HepG2 (cell line): Measurements from ENCODE around the gene SDK2. TPM values are rescaled to one million over a fixed set of nuclear protein-coding genes. Genes with fewer than 3 reads are reported as not detected.

Source experiments
- ATAD3A ChIP-seq: sonication (generic); formaldehyde crosslinking; IDR thresholded peaks from 2 replicates; pipeline ENCODE4 v1.4.0; 2020; ENCODE audit warnings: missing genetic modification reagents
- ERF ChIP-seq: IDR thresholded peaks from 2 replicates; pipeline ENCODE4 v1.6.1; 2018; ENCODE audit warnings: missing biosample characterization, missing genetic modification reagents
- MAF1 ChIP-seq: sonication (generic); formaldehyde crosslinking; IDR thresholded peaks from 2 replicates; pipeline ENCODE4 v1.5.0; 2020; ENCODE audit warnings: missing genetic modification reagents, borderline replicate concordance
- MTA3 ChIP-seq: sonication (generic); formaldehyde crosslinking; IDR thresholded peaks from 2 replicates; pipeline ENCODE4 v1.4.0; 2020; ENCODE audit warnings: missing genetic modification reagents
- NFKBIZ ChIP-seq: IDR thresholded peaks from 2 replicates; pipeline ENCODE4 v1.6.1; 2018; ENCODE audit warnings: missing genetic modification reagents, missing compliant biosample characterization
- NR3C1 ChIP-seq: sonication (generic); formaldehyde crosslinking; IDR thresholded peaks from 2 replicates; pipeline ENCODE4 v1.4.0; 2020; ENCODE audit warnings: missing genetic modification reagents
- RCOR2 ChIP-seq: IDR thresholded peaks from 2 replicates; pipeline ENCODE4 v1.6.1; 2016; ENCODE audit warnings: missing biosample characterization, missing genetic modification reagents
- SKI ChIP-seq: fragments of 450-650 bp; IDR thresholded peaks from one replicate; pipeline ENCODE4 v1.6.1; 2018; ENCODE audit warnings: mild to moderate bottlenecking; ENCODE audit not compliant: partially characterized antibody
- SPEN ChIP-seq: sonication (generic); formaldehyde crosslinking; IDR thresholded peaks from 2 replicates; pipeline ENCODE4 v1.5.1; 2020; ENCODE audit warnings: low read depth, mild to moderate bottlenecking, missing genetic modification reagents
- ZMAT3 ChIP-seq: sonication (generic); formaldehyde crosslinking; conservative IDR thresholded peaks from 2 replicates; pipeline ENCODE4 v1.7.0; 2021; ENCODE audit warnings: missing genetic modification reagents
- ZNF562 ChIP-seq: sonication (generic); formaldehyde crosslinking; IDR thresholded peaks from 2 replicates; pipeline ENCODE4 v1.8.0; 2022; ENCODE audit warnings: missing genetic modification reagents, borderline replicate concordance
- ZNF563 ChIP-seq: sonication (generic); formaldehyde crosslinking; IDR thresholded peaks from 2 replicates; pipeline ENCODE4 v1.8.0; 2022; ENCODE audit warnings: mild to moderate bottlenecking, moderate library complexity, missing genetic modification reagents
- ZNF616 ChIP-seq: sonication (generic); formaldehyde crosslinking; IDR thresholded peaks from 2 replicates; pipeline ENCODE4 v1.5.0; 2020; ENCODE audit warnings: low read depth, mild to moderate bottlenecking, missing genetic modification reagents
- ZNF792 ChIP-seq: IDR thresholded peaks from 2 replicates; pipeline ENCODE4 v1.6.1; 2016
- polyA plus RNA-seq, 8 experiments: library from polyadenylated mRNA; depleted of rRNA in 3 of 8; stranded (reverse) in 7 of 8; unstranded in 1 of 8; fragments of >200 nt; fragmentation: Illumina TruSeq in 4 of 8; extraction: Trizol in 4 of 8; gene quantifications; 2 replicates each; pipeline versions ENCODE4 v1.2.1 to v1.2.3, GENCODE V29; 2011 to 2016; ENCODE audit warnings: low read depth in 4 of 8, missing spikeins in 1 of 8, mixed read lengths in 1 of 8; ENCODE audit not compliant: insufficient read depth in 1 of 8
- total RNA-seq, 5 experiments: library from RNA; depleted of rRNA; stranded (reverse); fragments of >200 nt; fragmentation: Illumina TruSeq; extraction: Trizol; gene quantifications; 2 replicates each; pipeline ENCODE4 v1.2.3, GENCODE V29; 2016; ENCODE audit warnings: low read depth in 1 of 5
- TF ChIP-seq, protein P1 (sequence below): sonication (generic); formaldehyde crosslinking; IDR thresholded peaks from 2 replicates; pipeline ENCODE4 v1.4.0; 2020; ENCODE audit warnings: low read depth, missing genetic modification reagents
- TF ChIP-seq, protein P2 (sequence below): fragments of 450-650 bp; IDR thresholded peaks from 2 replicates; pipeline ENCODE4 v1.6.1; 2016
- TF ChIP-seq, protein P3 (sequence below): IDR thresholded peaks from 2 replicates; pipeline ENCODE4 v1.6.1; 2016; ENCODE audit warnings: mild to moderate bottlenecking, missing biosample characterization, missing genetic modification reagents
- TF ChIP-seq, protein P4 (sequence below): sonication (generic); formaldehyde crosslinking; IDR thresholded peaks from 2 replicates; pipeline ENCODE4 v1.5.0; 2020; ENCODE audit warnings: missing genetic modification reagents, mild to moderate bottlenecking, borderline replicate concordance
- TF ChIP-seq, protein P5 (sequence below): sonication (generic); formaldehyde crosslinking; conservative IDR thresholded peaks from 2 replicates; pipeline ENCODE4 v1.8.0; 2022; ENCODE audit warnings: mild to moderate bottlenecking, moderate library complexity, missing genetic modification reagents

Gene SDK2
- total and polyA plus RNA-seq, 2 of the 13 experiments (the other 11 are each of a cell fraction or from before 2014, with no cell fraction given) = not detected

DNA sequence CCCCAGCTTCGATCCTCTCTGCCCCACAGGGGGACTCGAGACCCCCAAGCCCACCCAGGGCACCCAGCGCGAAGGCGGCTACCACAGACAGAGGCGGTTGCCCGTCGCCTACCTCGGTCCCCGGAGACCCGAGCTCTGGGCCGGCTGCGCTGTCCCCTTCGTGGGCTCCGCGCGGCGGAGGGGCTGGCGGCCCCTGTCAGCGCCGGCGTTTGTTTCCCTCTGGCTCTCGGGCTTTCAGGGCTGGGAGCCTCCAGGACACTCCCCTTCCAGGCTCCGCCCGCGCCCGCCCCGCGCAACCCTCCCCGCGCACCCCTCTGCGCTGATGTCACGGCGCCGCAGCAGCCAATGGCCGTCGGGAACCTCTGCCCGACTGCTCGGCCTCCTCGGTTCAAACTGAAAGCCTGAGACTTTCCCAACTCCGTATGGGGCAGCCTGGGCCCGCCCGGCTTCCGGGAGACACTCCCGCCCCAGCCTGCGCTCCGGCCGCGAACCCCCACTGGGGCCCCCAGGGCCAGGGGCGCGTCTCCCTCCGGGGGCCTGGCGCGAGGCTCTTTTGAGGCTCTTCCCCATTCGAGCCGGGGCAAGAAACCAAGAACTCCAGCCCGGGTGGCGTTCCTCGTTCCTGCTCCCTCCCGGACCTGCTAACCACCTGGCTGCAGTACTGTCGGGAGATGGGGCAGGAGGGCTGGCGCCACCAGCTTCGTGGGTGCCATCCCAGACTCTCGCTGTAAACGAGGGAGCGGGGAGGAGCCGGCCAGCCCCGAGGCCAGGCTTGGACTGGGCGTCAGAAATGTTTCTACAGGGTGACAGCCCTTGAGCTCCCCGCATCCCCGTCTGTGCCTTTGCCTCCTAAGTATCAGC lies 332.2 kb downstream of the SDK2 start, which contains the start of gene CDC42EP4 (continued):
- TF ChIP-seq, protein P1, sequence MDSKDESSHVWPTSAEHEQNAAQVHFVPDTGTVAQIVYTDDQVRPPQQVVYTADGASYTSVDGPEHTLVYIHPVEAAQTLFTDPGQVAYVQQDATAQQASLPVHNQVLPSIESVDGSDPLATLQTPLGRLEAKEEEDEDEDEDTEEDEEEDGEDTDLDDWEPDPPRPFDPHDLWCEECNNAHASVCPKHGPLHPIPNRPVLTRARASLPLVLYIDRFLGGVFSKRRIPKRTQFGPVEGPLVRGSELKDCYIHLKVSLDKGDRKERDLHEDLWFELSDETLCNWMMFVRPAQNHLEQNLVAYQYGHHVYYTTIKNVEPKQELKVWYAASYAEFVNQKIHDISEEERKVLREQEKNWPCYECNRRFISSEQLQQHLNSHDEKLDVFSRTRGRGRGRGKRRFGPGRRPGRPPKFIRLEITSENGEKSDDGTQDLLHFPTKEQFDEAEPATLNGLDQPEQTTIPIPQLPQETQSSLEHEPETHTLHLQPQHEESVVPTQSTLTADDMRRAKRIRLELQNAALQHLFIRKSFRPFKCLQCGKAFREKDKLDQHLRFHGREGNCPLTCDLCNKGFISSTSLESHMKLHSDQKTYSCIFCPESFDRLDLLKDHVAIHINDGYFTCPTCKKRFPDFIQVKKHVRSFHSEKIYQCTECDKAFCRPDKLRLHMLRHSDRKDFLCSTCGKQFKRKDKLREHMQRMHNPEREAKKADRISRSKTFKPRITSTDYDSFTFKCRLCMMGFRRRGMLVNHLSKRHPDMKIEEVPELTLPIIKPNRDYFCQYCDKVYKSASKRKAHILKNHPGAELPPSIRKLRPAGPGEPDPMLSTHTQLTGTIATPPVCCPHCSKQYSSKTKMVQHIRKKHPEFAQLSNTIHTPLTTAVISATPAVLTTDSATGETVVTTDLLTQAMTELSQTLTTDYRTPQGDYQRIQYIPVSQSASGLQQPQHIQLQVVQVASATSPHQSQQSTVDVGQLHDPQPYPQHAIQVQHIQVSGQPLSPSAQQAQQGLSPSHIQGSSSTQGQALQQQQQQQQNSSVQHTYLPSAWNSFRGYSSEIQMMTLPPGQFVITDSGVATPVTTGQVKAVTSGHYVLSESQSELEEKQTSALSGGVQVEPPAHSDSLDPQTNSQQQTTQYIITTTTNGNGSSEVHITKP (CRISPR knock-in tag) = 0 out of 2 replicates have a peak, but pooled peaks have one; percentile 19
- TF ChIP-seq ZNF616 (CRISPR knock-in tag) = peak; percentile 74; the same call in 1 of the 2 replicates
- TF ChIP-seq, protein P2, sequence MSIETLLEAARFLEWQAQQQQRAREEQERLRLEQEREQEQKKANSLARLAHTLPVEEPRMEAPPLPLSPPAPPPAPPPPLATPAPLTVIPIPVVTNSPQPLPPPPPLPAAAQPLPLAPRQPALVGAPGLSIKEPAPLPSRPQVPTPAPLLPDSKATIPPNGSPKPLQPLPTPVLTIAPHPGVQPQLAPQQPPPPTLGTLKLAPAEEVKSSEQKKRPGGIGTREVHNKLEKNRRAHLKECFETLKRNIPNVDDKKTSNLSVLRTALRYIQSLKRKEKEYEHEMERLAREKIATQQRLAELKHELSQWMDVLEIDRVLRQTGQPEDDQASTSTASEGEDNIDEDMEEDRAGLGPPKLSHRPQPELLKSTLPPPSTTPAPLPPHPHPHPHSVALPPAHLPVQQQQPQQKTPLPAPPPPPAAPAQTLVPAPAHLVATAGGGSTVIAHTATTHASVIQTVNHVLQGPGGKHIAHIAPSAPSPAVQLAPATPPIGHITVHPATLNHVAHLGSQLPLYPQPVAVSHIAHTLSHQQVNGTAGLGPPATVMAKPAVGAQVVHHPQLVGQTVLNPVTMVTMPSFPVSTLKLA = no peak
- TF ChIP-seq ERF (CRISPR knock-in tag) = peak; percentile 36; the same call in 1 of the 2 replicates
- TF ChIP-seq, protein P3, sequence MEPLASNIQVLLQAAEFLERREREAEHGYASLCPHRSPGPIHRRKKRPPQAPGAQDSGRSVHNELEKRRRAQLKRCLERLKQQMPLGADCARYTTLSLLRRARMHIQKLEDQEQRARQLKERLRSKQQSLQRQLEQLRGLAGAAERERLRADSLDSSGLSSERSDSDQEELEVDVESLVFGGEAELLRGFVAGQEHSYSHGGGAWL (CRISPR knock-in tag) = peak; percentile 74
- no peak for TF ChIP-seq ATAD3A (CRISPR knock-in tag)
- TF ChIP-seq RCOR2 (CRISPR knock-in tag) = 0 out of 2 replicates have a peak, but pooled peaks have one; percentile 48
- no peak; the same call in 1 of the 2 replicates for TF ChIP-seq ZNF563 (CRISPR knock-in tag)
- TF ChIP-seq ZMAT3 (CRISPR knock-in tag) = peak; percentile 55; the same call in 1 of the 2 replicates
- TF ChIP-seq SPEN (CRISPR knock-in tag) = peak; percentile 71
- TF ChIP-seq, protein P4, sequence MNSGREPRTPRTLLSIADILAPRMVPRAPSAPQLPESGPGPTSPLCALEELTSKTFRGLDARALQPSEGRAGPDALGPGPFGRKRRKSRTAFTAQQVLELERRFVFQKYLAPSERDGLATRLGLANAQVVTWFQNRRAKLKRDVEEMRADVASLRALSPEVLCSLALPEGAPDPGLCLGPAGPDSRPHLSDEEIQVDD (CRISPR knock-in tag) = 0 out of 2 replicates have a peak, but pooled peaks have one; percentile 19
- TF ChIP-seq NR3C1 = no peak
- TF ChIP-seq SKI = no peak
- peak; percentile 45; the same call in 1 of the 2 replicates for TF ChIP-seq NFKBIZ (CRISPR knock-in tag)
- TF ChIP-seq ZNF792 (CRISPR knock-in tag) = peak; percentile 88; the same call in 1 of the 2 replicates
- TF ChIP-seq, protein P5, sequence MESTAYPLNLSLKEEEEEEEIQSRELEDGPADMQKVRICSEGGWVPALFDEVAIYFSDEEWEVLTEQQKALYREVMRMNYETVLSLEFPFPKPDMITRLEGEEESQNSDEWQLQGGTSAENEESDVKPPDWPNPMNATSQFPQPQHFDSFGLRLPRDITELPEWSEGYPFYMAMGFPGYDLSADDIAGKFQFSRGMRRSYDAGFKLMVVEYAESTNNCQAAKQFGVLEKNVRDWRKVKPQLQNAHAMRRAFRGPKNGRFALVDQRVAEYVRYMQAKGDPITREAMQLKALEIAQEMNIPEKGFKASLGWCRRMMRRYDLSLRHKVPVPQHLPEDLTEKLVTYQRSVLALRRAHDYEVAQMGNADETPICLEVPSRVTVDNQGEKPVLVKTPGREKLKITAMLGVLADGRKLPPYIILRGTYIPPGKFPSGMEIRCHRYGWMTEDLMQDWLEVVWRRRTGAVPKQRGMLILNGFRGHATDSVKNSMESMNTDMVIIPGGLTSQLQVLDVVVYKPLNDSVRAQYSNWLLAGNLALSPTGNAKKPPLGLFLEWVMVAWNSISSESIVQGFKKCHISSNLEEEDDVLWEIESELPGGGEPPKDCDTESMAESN (CRISPR knock-in tag) = peak; percentile 83; the same call in 1 of the 2 replicates
- no peak for TF ChIP-seq MTA3 (CRISPR knock-in tag)
- 0 out of 2 replicates have a peak, but pooled peaks have one; percentile 53 for TF ChIP-seq ZNF562
- 0 out of 2 replicates have a peak, but pooled peaks have one; percentile 61 for TF ChIP-seq MAF1 (CRISPR knock-in tag)
